Upper lobe of left lung (tissue), 4 donors: ENCODE results near the gene EYS.

ENCODE experiments used
- EP300 ChIP-seq, 4 donors: sonication (generic); formaldehyde crosslinking; IDR thresholded peaks; one replicate each; pipeline ENCODE4 v1.5.1; 2017; ENCODE audit warnings: antibody characterized with exemption in 4 of 4, control low read depth in 2 of 4
- POLR2A ChIP-seq, 4 donors: fragments of 450-650 bp; IDR thresholded peaks; one replicate each; pipeline ENCODE4 v1.5.1; 2016 to 2017; ENCODE audit warnings: antibody characterized with exemption in 4 of 4, mild to moderate bottlenecking in 2 of 4
- POLR2AphosphoS5 ChIP-seq, 2 donors: sonication (generic); formaldehyde crosslinking; IDR thresholded peaks; one replicate each; pipeline ENCODE4 v1.5.1; 2017; ENCODE audit warnings: antibody characterized with exemption in 2 of 2
- TF ChIP-seq, protein P1 (sequence below), 6 experiments: fragments of 450-650 bp in 4 of 6; fragments of 200-600 bp in 2 of 6; sonication (generic) in 2 of 6; IDR thresholded peaks; one replicate each; pipeline ENCODE4 v1.5.1; 2016 to 2019; ENCODE audit warnings: antibody characterized with exemption in 6 of 6

DNA sequence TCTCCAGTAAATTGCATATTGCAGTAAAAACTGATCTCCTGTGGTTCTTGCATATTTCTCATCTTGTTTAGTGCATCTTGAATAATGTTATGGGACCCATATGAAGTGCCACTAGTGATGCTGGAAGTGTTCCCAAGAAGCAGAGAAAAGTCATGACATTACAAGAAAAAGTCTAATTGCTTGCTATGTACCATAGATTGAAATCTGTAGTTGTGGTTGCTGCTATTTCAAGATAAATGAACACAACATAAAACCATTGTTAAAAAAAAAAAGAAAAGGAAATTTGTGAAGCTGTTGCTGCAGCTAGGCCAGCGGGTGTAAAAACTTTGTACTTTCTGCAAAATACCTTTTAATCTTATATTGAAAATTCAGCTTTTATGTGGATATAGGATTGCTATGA, 1767.0 kb downstream of the EYS start:
- TF ChIP-seq POLR2A (IDR thresholded peaks at IDR 0.05) (no peak), POLR2AphosphoS5 (IDR thresholded peaks at IDR 0.05) (no peak), EP300 (IDR thresholded peaks at IDR 0.05) (no peak)
- TF ChIP-seq, protein P1, sequence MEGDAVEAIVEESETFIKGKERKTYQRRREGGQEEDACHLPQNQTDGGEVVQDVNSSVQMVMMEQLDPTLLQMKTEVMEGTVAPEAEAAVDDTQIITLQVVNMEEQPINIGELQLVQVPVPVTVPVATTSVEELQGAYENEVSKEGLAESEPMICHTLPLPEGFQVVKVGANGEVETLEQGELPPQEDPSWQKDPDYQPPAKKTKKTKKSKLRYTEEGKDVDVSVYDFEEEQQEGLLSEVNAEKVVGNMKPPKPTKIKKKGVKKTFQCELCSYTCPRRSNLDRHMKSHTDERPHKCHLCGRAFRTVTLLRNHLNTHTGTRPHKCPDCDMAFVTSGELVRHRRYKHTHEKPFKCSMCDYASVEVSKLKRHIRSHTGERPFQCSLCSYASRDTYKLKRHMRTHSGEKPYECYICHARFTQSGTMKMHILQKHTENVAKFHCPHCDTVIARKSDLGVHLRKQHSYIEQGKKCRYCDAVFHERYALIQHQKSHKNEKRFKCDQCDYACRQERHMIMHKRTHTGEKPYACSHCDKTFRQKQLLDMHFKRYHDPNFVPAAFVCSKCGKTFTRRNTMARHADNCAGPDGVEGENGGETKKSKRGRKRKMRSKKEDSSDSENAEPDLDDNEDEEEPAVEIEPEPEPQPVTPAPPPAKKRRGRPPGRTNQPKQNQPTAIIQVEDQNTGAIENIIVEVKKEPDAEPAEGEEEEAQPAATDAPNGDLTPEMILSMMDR (IDR thresholded peaks at IDR 0.05), result no peak
